GM12891 (cell line): ENCODE data around the gene DERL3.

Experiments
- POLR2A ChIP-seq: IDR thresholded peaks from 2 replicates; pipeline ENCODE4 v1.6.1; 2011; ENCODE audit warnings: low read depth, low read length, control low read depth
- POLR2AphosphoS5 ChIP-seq: IDR thresholded peaks from 2 replicates; pipeline ENCODE4 v1.6.1; 2011; ENCODE audit warnings: low read depth, low read length, control low read depth
- POU2F2 ChIP-seq: IDR thresholded peaks from 2 replicates; pipeline ENCODE4 v1.6.1; 2011; ENCODE audit warnings: low read depth, mild to moderate bottlenecking, control low read depth, low read length, moderate library complexity
- SPI1 ChIP-seq: IDR thresholded peaks from 2 replicates; pipeline ENCODE4 v1.6.1; 2011; ENCODE audit warnings: low read depth, low read length, control low read depth
- TAF1 ChIP-seq: IDR thresholded peaks from 2 replicates; pipeline ENCODE4 v1.6.1; 2011; ENCODE audit warnings: low read depth, low read length, control low read depth

DNA sequence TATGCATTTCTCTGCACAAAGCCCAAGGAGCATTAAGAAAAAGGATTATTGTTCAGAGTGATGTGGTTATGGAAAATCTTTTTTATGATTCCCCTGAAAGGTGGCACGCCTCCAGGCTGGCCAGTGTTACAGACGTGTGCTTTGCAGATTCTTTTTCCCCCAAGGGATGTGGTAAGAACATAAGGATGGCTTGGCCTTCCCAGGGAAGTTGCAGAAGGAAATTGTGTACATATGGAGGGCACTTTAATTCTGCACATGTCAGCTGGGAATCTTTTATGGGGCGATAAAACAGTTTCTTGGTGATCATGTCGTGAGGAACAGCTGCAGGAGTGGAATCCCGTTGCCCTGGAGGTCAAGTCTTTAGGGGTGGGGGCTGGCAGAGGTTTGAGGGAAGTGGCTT is 42.3 kb downstream of the DERL3 start:
- TF ChIP-seq POLR2A (no peak), POLR2AphosphoS5 (no peak), TAF1 (no peak), POU2F2 (no peak), SPI1 (no peak)
